Suprapubic skin (tissue), 3 donors: Measurements from ENCODE around the gene C1orf198.

Experiments
- POLR2A ChIP-seq, 2 donors: fragments of 450-650 bp; IDR thresholded peaks; one replicate each; pipeline ENCODE4 v1.6.1; 2017; ENCODE audit warnings: antibody characterized with exemption in 2 of 2, mild to moderate bottlenecking in 2 of 2, moderate library complexity in 2 of 2
- TF ChIP-seq, protein P1 (sequence below), 2 donors: fragments of 200-600 bp in 1 of 2; fragments of 450-650 bp in 1 of 2; sonication (generic) in 1 of 2; IDR thresholded peaks; one replicate each; pipeline ENCODE4 v1.5.1; 2016 to 2019; ENCODE audit warnings: antibody characterized with exemption in 2 of 2, mild to moderate bottlenecking in 1 of 2, moderate library complexity in 1 of 2

DNA sequence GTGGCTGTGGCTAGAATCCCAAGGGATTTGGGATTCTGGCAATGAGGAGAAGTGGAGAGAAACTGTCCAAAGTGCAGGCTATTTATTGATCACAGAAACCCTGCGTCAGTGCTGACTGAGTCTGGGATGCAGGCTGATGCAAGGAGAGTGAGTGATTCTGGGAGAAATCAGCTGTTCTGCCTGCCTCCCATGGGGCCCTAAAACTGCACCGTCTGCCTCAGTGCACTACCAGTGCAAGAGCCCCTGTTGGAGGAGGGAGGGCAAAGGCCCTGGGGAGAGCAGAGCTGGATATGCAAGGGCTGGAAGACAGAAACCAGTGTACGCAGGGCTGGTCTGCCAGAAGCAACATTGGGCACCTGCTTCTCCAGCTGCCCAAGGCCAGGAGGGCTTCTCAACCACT lies 42.6 kb downstream of the C1orf198 start:
- TF ChIP-seq, protein P1, sequence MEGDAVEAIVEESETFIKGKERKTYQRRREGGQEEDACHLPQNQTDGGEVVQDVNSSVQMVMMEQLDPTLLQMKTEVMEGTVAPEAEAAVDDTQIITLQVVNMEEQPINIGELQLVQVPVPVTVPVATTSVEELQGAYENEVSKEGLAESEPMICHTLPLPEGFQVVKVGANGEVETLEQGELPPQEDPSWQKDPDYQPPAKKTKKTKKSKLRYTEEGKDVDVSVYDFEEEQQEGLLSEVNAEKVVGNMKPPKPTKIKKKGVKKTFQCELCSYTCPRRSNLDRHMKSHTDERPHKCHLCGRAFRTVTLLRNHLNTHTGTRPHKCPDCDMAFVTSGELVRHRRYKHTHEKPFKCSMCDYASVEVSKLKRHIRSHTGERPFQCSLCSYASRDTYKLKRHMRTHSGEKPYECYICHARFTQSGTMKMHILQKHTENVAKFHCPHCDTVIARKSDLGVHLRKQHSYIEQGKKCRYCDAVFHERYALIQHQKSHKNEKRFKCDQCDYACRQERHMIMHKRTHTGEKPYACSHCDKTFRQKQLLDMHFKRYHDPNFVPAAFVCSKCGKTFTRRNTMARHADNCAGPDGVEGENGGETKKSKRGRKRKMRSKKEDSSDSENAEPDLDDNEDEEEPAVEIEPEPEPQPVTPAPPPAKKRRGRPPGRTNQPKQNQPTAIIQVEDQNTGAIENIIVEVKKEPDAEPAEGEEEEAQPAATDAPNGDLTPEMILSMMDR (IDR thresholded peaks at IDR 0.05): no peak
- no peak for TF ChIP-seq POLR2A (IDR thresholded peaks at IDR 0.05)
